Raji (cell line): ENCODE results near the gene PRRX2.

Experiments used
- POLR2A ChIP-seq: IDR thresholded peaks from 2 replicates; pipeline ENCODE4 v1.6.1; 2011; ENCODE audit warnings: low read depth, low read length, control low read depth; ENCODE audit not compliant: insufficient read depth

The PRRX2 gene

DNA sequence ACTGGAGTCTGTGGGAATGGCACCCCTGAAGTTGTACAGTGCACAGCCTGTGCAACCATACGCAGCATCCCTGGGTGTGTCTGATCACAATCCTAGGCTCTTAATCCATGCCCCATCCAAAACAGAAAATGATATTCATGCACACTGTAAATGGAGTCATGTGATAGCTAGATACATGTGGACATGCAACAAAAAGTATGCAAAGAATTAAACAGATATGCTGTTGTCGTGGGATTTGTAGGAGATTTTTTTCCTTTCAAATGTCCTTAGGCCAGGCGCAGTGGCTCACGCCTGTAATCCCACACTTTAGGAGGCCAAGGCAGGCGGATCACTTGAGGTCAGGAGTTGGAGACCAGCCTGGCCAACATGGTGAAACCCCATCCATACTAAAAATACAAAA is 36.1 kb downstream of the PRRX2 start:
- TF ChIP-seq POLR2A = no peak

DNA sequence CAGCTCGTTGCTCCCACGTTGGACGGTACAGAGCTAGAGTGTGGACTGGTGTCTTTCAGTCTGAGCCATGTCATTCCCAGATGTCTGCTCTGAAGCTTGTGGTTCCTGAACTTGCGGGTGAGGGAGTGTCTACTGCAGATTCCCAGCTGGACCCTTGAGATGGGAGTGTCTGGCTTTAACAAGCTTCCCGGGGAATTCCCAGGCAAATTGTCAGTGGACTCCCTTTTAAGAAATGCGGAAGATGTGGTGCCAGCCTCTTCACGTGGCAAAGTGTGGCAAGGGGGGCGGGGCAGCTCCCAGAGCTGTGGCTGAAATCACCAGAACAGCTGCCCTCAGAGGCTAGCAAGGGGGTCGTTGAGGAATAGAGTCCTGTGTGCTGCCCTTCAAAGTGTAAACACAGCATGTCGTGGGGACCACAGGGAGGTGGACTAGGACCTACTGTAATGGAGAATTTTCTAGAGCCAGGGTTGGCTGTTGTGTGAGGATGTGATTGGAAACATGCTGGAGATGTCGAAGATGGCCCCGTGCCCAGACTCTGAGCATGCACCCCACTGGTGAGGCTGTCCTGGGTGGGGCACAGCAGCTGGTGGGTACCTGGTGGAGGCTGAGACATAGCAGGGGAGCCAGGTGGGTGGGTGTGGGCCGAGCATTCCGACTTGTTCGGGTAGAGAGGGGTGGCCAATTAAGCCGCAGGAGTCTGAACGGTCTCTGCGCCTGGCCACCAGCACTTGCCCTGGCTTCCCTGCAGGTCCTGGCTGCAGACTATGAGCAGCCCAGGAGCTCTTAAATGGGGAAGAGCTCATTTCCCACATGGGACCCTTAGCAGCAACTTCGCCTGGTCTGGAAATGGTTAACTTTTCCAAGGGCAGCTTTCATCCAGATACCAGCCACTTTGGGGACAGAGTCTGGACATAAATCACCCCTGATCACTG is 37.4 kb downstream of the PRRX2 start:
- TF ChIP-seq POLR2A = no peak

DNA sequence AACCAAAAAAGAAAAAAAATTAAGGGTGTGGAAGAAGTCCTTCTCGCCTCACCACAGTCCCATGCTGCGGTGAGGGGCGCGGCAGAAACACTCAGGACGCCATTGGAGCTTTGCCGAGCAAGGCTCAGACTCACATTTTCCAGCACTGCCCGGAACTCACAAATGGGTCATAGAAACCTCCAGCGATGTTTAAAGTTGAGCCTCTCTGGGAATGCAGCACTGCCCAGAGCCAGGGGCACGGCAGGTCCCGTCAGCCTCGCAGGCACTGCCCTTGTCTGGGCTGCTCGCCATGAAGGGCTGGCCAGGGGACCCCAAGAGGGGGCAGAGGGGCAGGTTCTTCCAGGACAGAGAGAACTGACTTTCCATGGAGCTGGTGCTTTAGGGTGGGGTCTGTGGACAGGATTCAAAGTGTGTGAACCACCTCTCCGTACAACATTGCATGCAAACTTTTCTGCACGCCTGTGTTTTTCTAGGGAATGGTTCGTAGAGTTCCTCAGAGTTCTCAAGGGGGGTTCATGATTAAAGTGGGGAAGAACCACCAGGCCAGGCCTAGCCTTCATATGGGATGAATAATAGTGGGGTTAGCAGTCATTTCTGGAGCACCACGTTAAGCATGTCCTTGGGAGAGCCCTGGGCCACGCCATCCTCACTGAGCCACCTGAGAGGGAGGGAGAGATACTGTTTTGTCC is 38.4 kb downstream of the PRRX2 start:
- TF ChIP-seq POLR2A = no peak

DNA sequence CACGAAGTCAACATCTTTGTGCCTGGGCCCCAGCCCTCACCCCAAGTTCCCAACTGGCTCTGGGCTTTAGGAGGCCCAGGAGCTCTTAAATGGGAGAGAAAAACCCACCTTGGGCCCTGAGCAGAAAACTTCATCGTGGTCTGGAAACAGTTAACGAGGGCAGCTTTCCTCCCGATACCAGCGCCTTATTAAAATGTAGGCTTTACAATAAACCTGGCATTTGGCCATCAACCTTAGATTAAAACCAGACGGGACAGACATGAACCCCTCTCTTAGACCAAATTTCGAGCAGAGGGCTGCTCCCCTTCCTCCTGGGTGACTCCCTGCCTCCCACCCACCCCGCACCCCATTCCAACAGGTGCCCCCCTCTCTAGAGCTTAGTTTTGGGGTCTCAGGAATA is 39.4 kb downstream of the PRRX2 start:
- TF ChIP-seq POLR2A = no peak

DNA sequence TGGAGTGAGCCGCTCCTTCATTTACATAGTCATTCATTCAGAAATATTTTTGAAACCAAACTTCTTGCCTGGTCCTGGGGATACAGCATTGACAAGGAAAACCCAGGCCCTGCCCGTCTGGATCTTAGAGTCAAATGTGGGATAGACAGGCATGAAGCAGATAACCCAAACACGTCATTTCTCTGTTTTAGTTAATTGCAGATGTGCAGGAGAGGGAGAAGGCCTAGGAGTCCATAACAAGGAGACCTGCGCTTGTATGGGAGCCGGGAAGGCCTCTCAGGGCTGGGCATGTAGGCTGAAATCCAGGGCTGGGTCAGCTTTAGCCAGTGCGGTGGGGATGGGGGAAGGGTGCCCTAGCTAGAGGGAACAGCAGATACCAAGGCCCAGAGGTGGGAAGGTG is 43.3 kb downstream of the PRRX2 start:
- no peak for TF ChIP-seq POLR2A

DNA sequence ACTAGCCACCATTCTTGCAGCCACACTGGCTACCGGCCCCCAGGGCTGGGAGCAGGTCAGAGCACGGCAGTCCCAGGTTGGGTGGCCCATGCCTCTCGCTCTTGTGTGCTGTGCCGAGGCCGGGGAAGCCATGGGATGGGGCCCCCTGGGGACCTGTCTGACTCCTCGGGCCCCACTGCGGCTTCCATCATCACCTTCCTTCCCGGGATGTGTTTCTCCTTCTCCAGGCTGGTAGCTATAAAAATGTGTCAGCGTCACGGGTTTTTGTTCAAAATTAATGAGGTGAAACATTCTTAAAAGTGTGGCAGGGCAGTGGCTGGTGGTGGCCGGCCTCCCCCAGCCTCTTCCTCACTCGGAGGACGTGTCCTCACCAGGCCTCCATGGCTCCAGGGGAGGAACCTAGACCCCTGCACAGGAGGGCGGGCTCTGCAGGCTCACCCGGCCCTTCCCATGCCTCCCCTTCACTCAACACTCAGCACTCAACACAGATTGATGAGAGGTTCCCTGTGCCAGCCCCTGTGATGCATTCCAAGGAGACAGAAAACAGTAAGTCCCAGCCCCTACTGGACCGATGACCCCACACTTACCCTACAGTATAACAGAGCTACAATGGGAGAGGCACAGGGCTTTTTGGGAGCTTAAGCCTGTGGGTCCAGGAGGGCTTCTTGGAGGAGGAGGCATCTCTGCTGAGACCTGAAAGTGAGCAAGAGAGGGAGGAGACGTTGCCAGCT is 44.2 kb downstream of the PRRX2 start:
- no peak for TF ChIP-seq POLR2A

DNA sequence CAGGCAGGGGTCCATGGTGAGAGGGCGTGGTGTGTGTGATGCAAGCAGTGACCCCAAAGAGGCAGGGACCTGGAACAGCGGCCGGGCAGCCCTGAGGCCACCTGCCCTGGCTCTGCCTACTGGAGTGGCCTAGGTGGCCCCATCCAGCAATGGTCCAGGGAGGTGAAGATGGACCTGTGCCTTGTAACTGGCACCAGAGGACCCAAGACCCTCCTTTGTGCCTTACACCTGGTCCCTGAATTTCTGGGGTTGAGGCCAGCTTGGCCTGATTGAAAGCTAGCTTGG is 44.7 kb downstream of the PRRX2 start:
- TF ChIP-seq POLR2A = no peak

DNA sequence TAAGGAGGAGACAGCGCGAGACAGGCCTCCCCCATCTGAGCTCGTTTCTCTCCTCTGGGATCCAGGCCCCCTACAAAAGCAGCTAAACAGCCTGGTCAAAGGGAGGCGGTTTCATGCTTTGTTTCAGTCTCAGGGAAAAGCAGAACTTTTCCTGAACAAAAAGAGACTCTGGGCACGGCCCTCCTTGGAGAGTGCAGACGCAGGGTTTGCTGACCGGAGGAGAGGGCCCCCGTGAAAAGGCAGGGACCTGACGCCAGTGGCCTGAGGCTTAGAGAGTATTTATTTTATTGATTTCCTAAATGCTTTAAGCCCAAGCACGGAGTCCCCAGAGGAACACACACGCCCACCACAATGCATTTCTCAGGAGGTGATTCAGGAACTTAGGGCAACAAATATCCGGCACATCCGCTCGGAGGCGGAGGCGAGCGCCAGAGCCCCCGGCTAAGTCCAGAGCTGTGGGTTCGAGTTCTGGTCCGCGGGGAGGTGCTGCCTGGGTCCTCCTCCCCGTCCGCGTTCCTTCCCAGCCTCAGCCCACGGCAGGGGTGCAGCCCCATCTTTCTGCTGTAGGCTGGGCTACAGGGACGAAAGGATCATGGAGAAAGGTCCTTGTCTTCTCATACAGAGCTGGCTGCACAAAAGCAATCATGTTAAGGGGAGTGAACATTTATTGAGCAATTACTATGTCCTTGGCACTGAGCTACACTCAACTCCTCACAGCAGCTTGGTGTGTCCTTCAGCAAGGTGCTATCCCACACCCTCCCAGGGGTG is 47.4 kb downstream of the PRRX2 start:
- TF ChIP-seq POLR2A = no peak

DNA sequence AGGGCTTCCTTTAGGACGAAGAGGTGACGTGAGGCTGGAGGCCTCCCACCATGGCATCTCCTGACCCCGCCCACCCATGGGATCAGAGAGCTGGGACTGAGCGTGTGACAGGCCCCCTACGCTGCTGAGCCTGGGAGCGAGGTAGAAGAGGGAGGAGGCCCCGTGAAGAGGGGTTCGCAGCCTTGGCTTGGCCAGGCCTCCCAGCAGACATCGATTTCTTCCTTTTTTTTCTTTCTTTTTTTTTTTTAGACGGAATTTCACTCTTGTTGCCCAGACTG is 47.9 kb downstream of the PRRX2 start:
- no peak for TF ChIP-seq POLR2A

DNA sequence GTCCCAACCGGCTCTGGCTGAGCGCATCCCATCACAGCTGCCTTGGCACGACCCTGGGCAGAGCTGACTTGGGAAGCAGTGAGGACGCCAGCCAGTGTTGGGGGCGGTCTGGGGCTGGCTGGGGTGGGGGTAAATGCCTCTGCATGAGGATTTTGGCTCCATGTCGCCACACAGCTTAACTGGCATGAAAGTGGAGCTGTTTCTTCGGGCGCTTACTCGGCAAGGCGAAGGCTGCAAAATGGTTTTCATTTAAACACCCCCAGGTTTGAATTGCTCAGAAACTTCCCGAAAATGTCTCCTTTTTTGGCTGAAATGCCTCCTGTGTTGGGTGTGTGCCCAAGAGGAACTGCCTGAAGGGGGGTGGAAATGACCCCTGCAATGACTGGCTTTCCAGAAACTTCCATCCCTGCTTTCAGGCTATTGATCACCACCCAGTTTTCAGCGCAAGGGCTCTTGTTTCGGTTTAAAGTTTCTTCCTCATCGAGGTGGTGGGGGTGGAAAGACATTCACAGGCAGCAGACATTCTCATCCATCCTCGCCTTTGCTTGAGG is 49.1 kb downstream of the PRRX2 start:
- no peak for TF ChIP-seq POLR2A

DNA sequence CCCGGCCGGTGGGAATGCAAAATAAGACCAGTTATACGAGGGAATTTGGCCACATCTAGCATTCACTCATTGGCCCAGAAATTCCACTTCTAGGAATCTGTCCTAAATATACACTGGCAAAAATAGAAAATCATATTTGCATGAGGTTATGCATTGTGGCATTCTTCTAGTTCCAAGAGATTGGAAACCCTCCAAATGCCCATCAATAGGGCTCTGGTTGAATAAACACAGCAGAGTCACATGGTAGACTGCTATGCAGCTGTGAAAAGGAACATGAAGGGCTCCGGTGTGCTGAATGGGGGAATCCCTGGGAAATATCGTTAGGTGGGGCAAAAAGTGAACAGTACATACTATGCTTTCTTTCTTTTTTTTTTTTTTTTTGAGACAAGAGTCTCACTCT is 50.6 kb downstream of the PRRX2 start:
- TF ChIP-seq POLR2A = no peak

DNA sequence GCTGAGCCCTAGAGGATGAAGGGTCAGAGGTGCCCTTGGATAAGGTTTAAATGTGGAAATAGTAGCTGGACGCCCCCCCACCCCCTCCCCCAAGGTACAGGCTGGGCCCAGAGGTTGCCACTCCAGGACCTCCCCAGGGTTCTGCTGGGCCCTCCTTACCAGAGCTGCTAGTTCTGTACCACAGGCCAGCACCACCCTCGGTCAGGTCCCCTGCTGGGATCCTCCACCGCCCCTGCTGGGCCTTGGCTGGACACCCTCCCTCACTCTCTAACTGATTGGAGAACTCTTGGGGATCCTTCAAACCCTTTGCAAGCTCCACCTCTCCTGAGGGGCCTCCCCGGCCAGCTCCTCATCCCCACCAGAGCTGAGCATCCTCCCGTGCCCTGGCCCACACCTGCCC is 52.5 kb downstream of the PRRX2 start:
- no peak for TF ChIP-seq POLR2A

DNA sequence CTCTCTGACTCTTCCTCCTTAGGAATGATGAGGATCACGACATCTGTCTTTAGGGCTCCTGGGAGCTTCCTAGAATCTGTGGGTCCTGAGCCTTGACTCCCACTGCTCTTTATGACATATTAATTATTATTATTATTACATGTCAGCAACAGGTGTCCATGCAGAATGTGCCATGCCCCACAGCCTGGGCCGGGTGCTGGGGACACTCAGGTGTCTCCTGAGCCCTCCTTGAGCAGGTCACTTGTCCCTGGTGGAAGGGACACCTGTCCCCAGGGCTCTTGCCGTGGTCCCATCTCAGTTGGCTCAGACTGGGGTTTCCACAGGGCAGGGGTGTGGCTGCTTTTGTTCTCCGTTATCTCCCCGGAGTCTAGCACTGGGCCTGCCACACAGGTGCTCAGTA is 53.2 kb downstream of the PRRX2 start:
- TF ChIP-seq POLR2A = no peak

DNA sequence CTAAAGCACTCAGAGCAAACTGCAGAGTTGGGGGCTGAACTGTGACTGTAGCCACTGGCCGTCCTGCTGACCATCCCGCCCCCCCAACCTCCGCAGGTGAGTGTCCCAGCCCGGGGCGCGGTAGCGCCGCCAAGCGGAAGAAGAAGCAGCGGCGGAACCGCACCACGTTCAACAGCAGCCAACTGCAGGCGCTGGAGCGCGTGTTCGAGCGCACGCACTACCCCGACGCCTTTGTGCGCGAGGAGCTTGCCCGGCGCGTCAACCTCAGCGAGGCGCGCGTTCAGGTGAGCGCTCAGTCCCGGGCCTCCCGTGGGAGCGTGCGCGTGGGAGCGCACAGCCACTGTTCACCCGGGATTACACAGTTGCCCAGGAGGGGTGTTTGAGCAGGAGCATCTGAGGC is 53.7 kb downstream of the PRRX2 start:
- TF ChIP-seq POLR2A = no peak

DNA sequence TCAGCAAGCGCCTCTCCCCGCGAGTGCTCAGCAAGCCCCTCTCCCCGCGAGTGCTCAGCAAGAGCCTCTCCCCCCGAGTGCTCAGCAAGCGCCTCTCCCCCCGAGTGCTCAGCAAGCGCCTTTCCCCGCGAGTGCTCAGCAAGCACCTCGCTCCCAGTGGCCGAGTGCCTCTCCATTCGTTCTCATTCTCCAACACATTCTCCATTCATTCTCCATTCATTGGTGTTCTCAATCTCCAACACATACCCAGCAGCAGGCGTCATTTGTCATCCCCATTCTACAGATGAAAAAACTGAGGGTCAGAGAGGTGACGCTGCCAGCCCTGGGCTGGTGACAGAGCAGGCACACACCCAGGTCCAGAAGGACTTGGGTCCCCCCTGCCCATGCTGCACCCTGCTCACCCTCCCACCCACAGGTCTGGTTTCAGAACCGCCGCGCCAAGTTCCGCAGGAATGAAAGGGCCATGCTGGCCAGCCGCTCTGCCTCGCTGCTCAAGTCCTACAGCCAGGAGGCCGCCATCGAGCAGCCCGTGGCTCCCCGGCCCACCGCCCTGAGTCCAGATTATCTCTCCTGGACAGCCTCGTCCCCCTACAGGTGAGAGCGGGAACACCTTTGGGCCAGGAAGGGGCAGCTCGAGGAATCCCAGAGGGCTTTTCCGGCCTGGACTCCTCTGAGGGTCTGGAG is 54.9 kb downstream of the PRRX2 start:
- no peak for TF ChIP-seq POLR2A
